NT2/D1 (cell line): ENCODE data around the gene TAX1BP3.

Experiments used
- DNase-seq: peaks from one replicate; pipeline ENCODE4 v3.0.0-alpha.2; 2011; ENCODE audit warnings: low read depth, low spot score
- H3K27me3 ChIP-seq: 2 replicates; pipeline ENCODE4 v1.6.0; 2011; ENCODE audit warnings: mild to moderate bottlenecking; ENCODE audit not compliant: insufficient read length, insufficient read depth
- H3K36me3 ChIP-seq: 2 replicates; pipeline ENCODE4 v1.6.1; 2011; ENCODE audit warnings: mild to moderate bottlenecking, low read length, mixed read lengths; ENCODE audit not compliant: insufficient read depth, insufficient read length
- H3K4me1 ChIP-seq: 2 replicates; pipeline ENCODE4 v1.5.1; 2011; ENCODE audit not compliant: insufficient read depth, insufficient read length
- H3K4me3 ChIP-seq: 2 replicates; pipeline ENCODE4 v1.5.1; 2011; ENCODE audit warnings: low read depth; ENCODE audit not compliant: insufficient read length
- H3K9ac ChIP-seq: 2 replicates; pipeline ENCODE4 v1.6.0; 2011; ENCODE audit warnings: low read depth; ENCODE audit not compliant: insufficient read length
- H3K9me3 ChIP-seq: 2 replicates; pipeline ENCODE4 v1.5.1; 2011; ENCODE audit warnings: mild to moderate bottlenecking, low read length; ENCODE audit not compliant: insufficient read depth
- SUZ12 ChIP-seq: IDR thresholded peaks from 2 replicates; pipeline ENCODE4 v1.6.1; 2011; ENCODE audit not compliant: insufficient read length, insufficient read depth; ENCODE audit errors: extremely low read depth
- YY1 ChIP-seq: IDR thresholded peaks from 2 replicates; pipeline ENCODE4 v1.6.1; 2011; ENCODE audit not compliant: insufficient read length, insufficient read depth
- ZNF274 ChIP-seq: IDR thresholded peaks from 2 replicates; pipeline ENCODE4 v1.6.1; 2011; ENCODE audit warnings: mild to moderate bottlenecking, low read depth, low read length

TAX1BP3 gene

DNA sequence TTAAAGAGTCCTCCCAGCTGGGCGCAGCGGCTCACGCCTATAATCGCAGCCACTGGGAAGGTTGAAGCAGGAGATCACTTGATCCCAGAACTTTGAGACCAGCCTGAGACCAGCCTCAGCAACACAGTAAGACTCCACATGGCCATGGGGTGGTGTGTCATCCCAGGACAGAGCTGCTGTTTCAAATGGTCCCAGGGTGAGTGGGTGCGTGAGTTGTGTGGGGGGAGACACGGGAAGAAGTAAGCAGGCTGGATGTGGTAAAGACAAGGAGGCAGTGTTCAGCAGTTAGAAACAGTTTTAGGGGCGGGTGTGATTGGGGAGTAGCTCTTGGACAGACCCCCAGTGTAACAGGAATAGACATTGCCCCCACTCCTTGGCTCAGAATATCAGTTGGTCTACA, 36.1 kb downstream of the TAX1BP3 start:
- Histone ChIP-seq H3K9ac (no peak overlapping the region), H3K9me3 (no peaks in the 10 kb centered on the region), H3K4me3 (no peak overlapping the region), H3K36me3 (peaks cover 35% of the 10 kb centered on the region), H3K27me3 (no peaks in the 10 kb centered on the region), H3K4me1 (peaks cover 8% of the 10 kb centered on the region)
- no peak for TF ChIP-seq ZNF274
- no peak for TF ChIP-seq YY1
- TF ChIP-seq SUZ12, result no peak
- no peak for DNase-seq

DNA sequence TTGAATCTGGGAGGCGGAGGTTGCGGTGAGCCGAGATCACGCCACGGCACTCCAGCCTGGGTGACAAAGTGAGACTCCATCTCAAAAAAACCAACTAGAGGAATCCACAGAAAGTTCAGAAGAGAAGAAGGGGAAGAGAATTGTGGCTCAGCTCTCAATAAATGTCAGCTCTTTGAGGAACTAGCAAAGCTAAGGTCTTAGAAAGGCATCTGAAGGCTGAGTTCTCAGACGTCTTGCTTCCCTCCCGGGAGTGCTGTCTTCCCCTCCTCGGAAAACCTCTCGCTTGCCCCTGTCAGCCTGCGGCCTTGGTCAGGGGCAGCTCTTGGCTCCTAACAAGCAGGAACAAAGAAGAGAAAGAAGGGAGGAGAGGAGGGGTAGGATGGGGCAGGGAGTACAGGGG, 37.6 kb downstream of the TAX1BP3 start:
- TF ChIP-seq YY1 (no peak), SUZ12 (no peak), ZNF274 (no peak)
- no peak for DNase-seq
- peaks cover 40% of the 10 kb centered on the region for H3K36me3 ChIP-seq
- no peaks in the 10 kb centered on the region for H3K9me3 ChIP-seq
- peaks cover 8% of the 10 kb centered on the region for H3K4me1 ChIP-seq
- H3K27me3 ChIP-seq, result no peaks in the 10 kb centered on the region
- H3K4me3 ChIP-seq, result no peak overlapping the region
- H3K9ac ChIP-seq, result no peak overlapping the region

DNA sequence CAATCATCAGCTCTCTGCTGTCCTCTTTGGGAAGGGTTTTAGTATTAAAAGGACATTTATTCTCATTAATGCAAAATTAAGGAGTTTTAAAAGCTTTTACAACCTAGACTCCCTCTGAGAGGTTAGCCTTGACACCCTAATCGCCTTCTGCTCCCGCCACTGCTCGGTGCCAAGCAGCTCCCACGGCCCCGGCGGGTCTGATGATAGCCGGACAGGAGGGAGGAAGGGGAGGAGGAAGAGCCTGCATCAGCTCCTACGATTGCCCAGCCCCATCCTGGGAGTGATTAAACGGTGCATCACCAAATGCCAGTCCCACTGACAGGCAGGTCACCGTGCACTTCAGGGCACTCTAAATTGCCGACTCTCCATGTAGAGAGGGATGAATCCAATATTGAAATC, 40.6 kb downstream of the TAX1BP3 start:
- TF ChIP-seq ZNF274 (no peak), YY1 (no peak), SUZ12 (no peak)
- H3K36me3 ChIP-seq, result peaks cover 60% of the 10 kb centered on the region
- H3K9ac ChIP-seq, result no peak overlapping the region

DNA sequence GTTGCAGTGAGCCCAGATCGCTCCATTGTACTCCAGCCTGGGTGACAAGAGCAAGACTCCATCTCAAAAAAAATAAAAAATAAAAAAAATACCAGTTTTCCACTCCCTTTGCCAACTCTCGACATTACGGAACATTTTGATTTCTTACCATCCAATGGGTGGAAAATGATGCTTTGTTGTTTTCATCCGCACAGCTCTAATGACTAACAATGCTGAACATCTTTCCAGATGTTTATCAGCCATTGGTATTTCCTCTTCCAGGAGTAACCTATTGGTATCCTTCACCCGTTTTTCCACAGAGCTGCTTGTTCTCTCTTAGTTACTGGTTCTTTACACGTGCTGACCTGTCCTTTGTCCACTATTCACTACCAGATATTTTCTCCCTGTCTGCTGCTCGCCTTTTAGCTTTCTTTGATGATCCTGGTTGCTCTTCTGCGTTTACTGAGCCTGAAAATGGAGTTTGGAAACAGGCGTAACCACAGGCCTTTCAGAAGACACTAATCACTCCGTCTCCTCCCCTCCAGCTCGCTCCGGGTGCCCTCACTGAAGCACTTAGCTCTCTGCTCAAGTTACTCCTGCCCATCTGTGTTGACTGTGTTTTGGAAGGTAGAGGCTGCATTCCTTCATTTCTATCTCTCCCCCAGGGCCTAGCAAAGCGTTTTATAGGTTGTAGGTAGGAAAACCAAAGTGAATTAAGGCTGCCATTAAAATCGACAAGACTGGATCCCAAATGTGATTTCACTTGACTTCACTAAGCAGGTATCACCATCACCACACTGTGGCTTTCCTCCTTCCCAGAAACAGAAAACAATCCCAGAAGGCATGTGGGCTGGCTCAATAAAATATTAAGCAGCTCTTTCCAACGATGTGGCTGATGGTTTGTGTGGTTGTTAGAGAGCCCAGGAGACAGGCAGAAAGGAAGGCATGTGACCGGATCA, 41.3 kb downstream of the TAX1BP3 start:
- no peak for DNase-seq
- H3K9me3 ChIP-seq, result no peaks in the 10 kb centered on the region
- no peak overlapping the region for H3K9ac ChIP-seq
- peaks cover 5% of the 10 kb centered on the region for H3K4me1 ChIP-seq
- H3K4me3 ChIP-seq, result no peak overlapping the region
- TF ChIP-seq ZNF274 (no peak), SUZ12 (no peak), YY1 (no peak)
- H3K27me3 ChIP-seq, result no peaks in the 10 kb centered on the region
- peaks cover 58% of the 10 kb centered on the region for H3K36me3 ChIP-seq

More for the DNA sequence above, 40.6 kb downstream of the TAX1BP3 start:
- H3K4me1 ChIP-seq, result peaks cover 5% of the 10 kb centered on the region
- H3K9me3 ChIP-seq, result no peaks in the 10 kb centered on the region
- H3K4me3 ChIP-seq, result no peak overlapping the region
- no peaks in the 10 kb centered on the region for H3K27me3 ChIP-seq
- no peak for DNase-seq

DNA sequence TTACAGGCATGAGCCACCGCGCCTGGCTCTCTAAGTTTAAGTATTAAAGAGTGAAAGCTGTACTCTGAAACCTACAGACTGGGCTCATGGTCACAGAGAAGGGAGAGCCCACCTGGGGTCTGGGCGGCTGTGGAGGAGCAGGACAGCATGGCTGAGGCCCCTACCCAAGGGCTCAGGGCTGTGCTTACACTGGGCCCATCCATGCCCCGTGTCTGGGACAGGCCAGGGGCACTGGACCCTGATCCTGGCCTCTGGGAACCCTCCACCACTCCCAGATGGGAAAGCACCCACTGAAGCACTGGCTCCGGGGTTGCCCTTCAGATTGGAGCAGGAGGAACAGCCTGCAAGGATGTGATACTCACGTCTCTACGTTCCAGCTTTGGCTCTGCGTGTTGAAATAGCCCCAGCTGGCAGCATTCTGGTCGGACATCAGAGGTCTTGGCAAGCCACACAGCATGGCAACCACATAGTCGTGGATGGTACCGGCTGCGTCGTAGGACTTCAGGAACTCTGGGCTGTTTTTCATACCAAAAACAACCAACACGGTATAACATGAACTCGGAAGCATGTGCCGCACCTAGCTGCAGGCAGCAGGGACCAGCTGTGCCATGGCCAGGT, 45.3 kb downstream of the TAX1BP3 start:
- no peak overlapping the region for H3K9ac ChIP-seq
- DNase-seq, result no peak
- TF ChIP-seq ZNF274, result no peak
- TF ChIP-seq SUZ12, result no peak
- peaks cover 62% of the 10 kb centered on the region for H3K36me3 ChIP-seq
- H3K4me3 ChIP-seq, result no peak overlapping the region
- H3K27me3 ChIP-seq, result no peaks in the 10 kb centered on the region
- H3K9me3 ChIP-seq, result no peaks in the 10 kb centered on the region
- H3K4me1 ChIP-seq, result no peaks in the 10 kb centered on the region

DNA sequence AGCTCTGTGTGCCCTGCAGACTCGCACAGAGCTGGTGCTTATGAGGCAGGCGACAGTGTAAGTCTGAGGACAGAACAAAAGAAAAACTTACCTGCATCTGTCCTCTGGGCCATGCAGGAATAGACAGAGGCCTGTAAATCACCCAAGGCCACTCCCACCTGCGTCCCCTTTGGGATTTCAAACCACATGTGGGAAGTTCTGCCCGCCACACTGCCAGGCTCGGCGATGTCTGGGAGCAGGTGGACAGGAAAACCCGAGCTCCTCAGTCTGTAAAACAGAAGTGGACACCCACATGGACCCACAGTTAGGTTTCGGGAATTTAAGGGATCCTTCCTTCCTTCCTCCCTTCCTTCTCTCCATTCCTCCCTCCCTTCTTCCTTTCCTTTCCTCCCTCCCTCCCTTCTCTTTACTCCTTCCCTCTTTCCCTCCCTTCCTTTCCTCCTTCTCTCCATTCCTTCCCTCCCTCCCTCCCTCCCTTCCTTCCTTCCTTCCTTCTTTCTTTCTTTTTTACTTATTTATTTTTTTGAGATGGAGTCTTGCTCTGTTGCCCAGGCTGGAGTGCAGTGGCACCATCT, 47.1 kb downstream of the TAX1BP3 start:
- Histone ChIP-seq H3K36me3 (peaks cover 59% of the 10 kb centered on the region), H3K27me3 (no peaks in the 10 kb centered on the region)
- DNase-seq, result no peak

DNA sequence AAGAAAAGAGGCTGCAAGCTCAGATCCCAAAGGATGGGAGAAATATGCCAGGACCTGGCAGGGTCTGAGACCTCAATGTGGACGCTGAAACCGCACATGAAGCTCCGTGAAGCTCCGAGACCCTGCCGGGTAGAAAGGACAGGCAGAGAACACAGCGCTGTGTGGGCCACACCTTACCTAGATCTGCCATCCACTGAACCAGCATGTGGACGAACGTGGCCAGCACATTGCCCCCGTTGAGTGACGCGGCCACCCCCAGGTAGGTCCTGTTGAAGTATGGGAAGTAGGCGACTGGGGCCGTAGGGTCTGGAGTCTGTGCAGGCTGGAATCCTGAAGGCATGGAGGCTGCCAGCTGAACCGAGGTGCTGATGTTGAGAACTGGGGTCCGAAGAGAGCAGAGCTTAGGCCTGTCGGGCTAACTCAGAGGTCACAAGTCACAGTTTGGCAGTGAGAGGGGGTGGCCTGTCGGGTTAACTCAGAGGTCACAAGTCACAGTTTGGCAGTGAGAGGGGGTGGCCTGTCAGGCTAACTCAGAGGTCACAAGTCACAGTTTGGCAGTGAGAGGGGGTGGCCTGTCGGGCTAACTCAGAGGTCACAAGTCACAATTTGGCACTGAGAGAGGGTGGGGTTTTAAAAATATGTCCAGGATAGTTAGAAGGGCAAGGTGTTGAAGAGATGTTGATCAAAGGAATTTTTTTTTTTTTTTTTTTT, 53.1 kb downstream of the TAX1BP3 start:
- H3K4me3 ChIP-seq, result no peak overlapping the region
- no peaks in the 10 kb centered on the region for H3K4me1 ChIP-seq
- TF ChIP-seq SUZ12, result no peak
- no peak for TF ChIP-seq ZNF274
- no peak for DNase-seq
- no peak overlapping the region for H3K9ac ChIP-seq
- peaks cover 61% of the 10 kb centered on the region for H3K36me3 ChIP-seq
- H3K27me3 ChIP-seq, result no peaks in the 10 kb centered on the region
- H3K9me3 ChIP-seq, result no peaks in the 10 kb centered on the region

More for the DNA sequence above, 47.1 kb downstream of the TAX1BP3 start:
- no peak overlapping the region for H3K4me3 ChIP-seq
- no peaks in the 10 kb centered on the region for H3K4me1 ChIP-seq
- H3K9ac ChIP-seq, result no peak overlapping the region
- no peaks in the 10 kb centered on the region for H3K9me3 ChIP-seq
- TF ChIP-seq YY1, result no peak
- no peak for TF ChIP-seq ZNF274
- TF ChIP-seq SUZ12, result no peak
